HepG2 (cell line): Measurements from ENCODE around the gene USP10. TPM values are rescaled to one million over a fixed set of nuclear protein-coding genes. Genes with fewer than 3 reads are reported as not detected.

Source experiments
- ATAC-seq: fragments of 200-7000 bp; cut with Tn5 transposase; 3 replicates; pipeline ENCODE4 v1.9.1; 2020; ENCODE audit warnings: mild to moderate bottlenecking, moderate library complexity
- BruUV-seq: library from RNA; stranded (reverse); fragments of 400-500 nt; replicated peaks from 2 replicates; lab custom pipeline; 2021; lab: Mats Ljungman, UMichigan
- CTCF ChIA-PET: fragments of 300-600 bp; formaldehyde crosslinking; extraction: SDS; loops from one replicate; lab custom pipeline; 2021; ENCODE audit warnings: low total read pairs, inconsistent platforms, low intra/inter-chr PET ratio; lab: Yijun Ruan, JAX
- POLR2A ChIA-PET: fragments of 350-600 bp; sonication (Branson Sonifier 250); formaldehyde crosslinking; loops from one replicate; lab custom pipeline; 2020; ENCODE audit warnings: antibody characterized with exemption, inconsistent platforms; lab: Yijun Ruan, JAX
- DNase-seq: peaks from one replicate; pipeline ENCODE4 v3.0.0-alpha.2; 2015; ENCODE audit warnings: low spot score
- FAIRE-seq: peaks from 3 replicates; lab custom pipeline; 2011; peaks lifted over from hg19 to GRCh38; lab: Jason Lieb, UNC
- H2AFZ ChIP-seq: one replicate; pipeline ENCODE4 v1.6.1; 2011; ENCODE audit warnings: low read length, inconsistent platforms
- H3K27ac ChIP-seq: fragments of 300-600 bp; 3 replicates; pipeline ENCODE4 v1.8.0; 2011; ENCODE audit warnings: mixed run types, mild to moderate bottlenecking, mixed read lengths, low read length, inconsistent platforms; ENCODE audit not compliant: insufficient read depth; ENCODE audit errors: extremely low read length
- H3K27me3 ChIP-seq, 2 experiments: fragments of 200-600 bp in 1 of 2; 2 replicates in 1 of 2; 3 replicates in 1 of 2; pipeline versions ENCODE4 v1.6.0 to v1.8.0; 2011; ENCODE audit warnings: low read length in 2 of 2, mild to moderate bottlenecking in 2 of 2, moderate library complexity in 2 of 2, inconsistent platforms in 1 of 2; ENCODE audit not compliant: insufficient read depth in 2 of 2, control insufficient read depth in 1 of 2
- H3K36me3 ChIP-seq, 2 experiments: fragments of 200-600 bp in 1 of 2; replicated peaks in 1 of 2; 2 replicates in 1 of 2; 3 replicates in 1 of 2; pipeline versions ENCODE4 v1.5.1 to v1.8.0; 2011; ENCODE audit warnings: low read length in 2 of 2, inconsistent platforms in 1 of 2; ENCODE audit not compliant: insufficient read depth in 2 of 2, control insufficient read depth in 1 of 2
- H3K4me1 ChIP-seq: 2 replicates; pipeline ENCODE4 v1.5.1; 2012; ENCODE audit warnings: low read length, inconsistent platforms; ENCODE audit not compliant: insufficient read depth
- H3K4me2 ChIP-seq: 2 replicates; pipeline ENCODE4 v1.6.0; 2011; ENCODE audit warnings: low read depth, low read length, inconsistent platforms
- H3K4me3 ChIP-seq, 3 experiments: fragments of 200-600 bp in 1 of 3; sonication (generic), shearing (Covaris generic) in 1 of 3; replicated peaks in 1 of 3; 2 replicates each; pipeline ENCODE4 v1.5.1; 2011 to 2016; ENCODE audit warnings: low read length in 3 of 3, inconsistent platforms in 2 of 3, low read depth in 2 of 3, mild to moderate bottlenecking in 2 of 3, control low read depth in 1 of 3, mixed read lengths in 1 of 3; ENCODE audit not compliant: insufficient read depth in 1 of 3
- H3K79me2 ChIP-seq: one replicate; pipeline ENCODE4 v1.6.1; 2011; ENCODE audit warnings: low read length, inconsistent platforms; ENCODE audit not compliant: insufficient read depth
- H3K9ac ChIP-seq: 2 replicates; pipeline ENCODE4 v1.6.0; 2011; ENCODE audit warnings: mild to moderate bottlenecking, low read depth, low read length, inconsistent platforms; ENCODE audit not compliant: insufficient read depth
- H3K9me3 ChIP-seq: 2 replicates; pipeline ENCODE4 v1.5.1; 2012; ENCODE audit warnings: mild to moderate bottlenecking, low read length
- H4K20me1 ChIP-seq: 2 replicates; pipeline ENCODE4 v1.6.0; 2011; ENCODE audit warnings: inconsistent platforms, mild to moderate bottlenecking, low read length, moderate library complexity; ENCODE audit not compliant: insufficient read depth
- PAF1 ChIP-seq: IDR thresholded peaks from 2 replicates; pipeline ENCODE4 v1.6.1; 2016; ENCODE audit warnings: missing genetic modification reagents, missing compliant biosample characterization
- PPARG ChIP-seq: conservative IDR thresholded peaks from 2 replicates; pipeline ENCODE4 v1.6.1; 2016; ENCODE audit warnings: missing biosample characterization, missing genetic modification reagents
- SOX13 ChIP-seq, 3 experiments: fragments of 450-650 bp in 1 of 3; sonication (generic) in 1 of 3; formaldehyde crosslinking in 1 of 3; IDR thresholded peaks in 2 of 3; conservative IDR thresholded peaks in 1 of 3; 2 replicates each; pipeline versions ENCODE4 v1.5.0 to v1.6.1; 2016 to 2020; ENCODE audit warnings: antibody characterized with exemption in 1 of 3, mild to moderate bottlenecking in 1 of 3, missing compliant biosample characterization in 1 of 3, missing genetic modification reagents in 1 of 3, moderate library complexity in 1 of 3
- ZNF850 ChIP-seq: sonication (generic); formaldehyde crosslinking; conservative IDR thresholded peaks from 2 replicates; pipeline ENCODE4 v1.9.0; 2021; ENCODE audit warnings: mild to moderate bottlenecking, missing genetic modification reagents
- WGBS: methylation state at CpG from one replicate; pipeline ENCODE4 v1.1.6; 2017; ENCODE audit warnings: low lambda C conversion rate; 5-methylcytosine and 5-hydroxymethylcytosine counted together
- in situ Hi-C: cut with HindIII; loops from 2 replicates; pipeline ENCODE4 v1.10.0; 2017; ENCODE audit warnings: low pct_unique_long_range_greater_than_20kb; ENCODE audit not compliant: extremely low pct_ligation_motif_present
- intact Hi-C: fragments of 100-400 bp; cut with micrococcal nuclease; formaldehyde crosslinking; loops from one replicate; pipeline ENCODE4 v1.10.0; 2022; ENCODE audit not compliant: unreplicated experiment
- polyA plus RNA-seq, 8 experiments: library from polyadenylated mRNA; depleted of rRNA in 3 of 8; stranded (reverse) in 7 of 8; unstranded in 1 of 8; fragments of >200 nt; fragmentation: Illumina TruSeq in 4 of 8; extraction: Trizol in 4 of 8; gene quantifications; 2 replicates each; pipeline versions ENCODE4 v1.2.1 to v1.2.3, GENCODE V29; 2011 to 2016; ENCODE audit warnings: low read depth in 4 of 8, missing spikeins in 1 of 8, mixed read lengths in 1 of 8; ENCODE audit not compliant: insufficient read depth in 1 of 8
- total RNA-seq, 5 experiments: library from RNA; depleted of rRNA; stranded (reverse); fragments of >200 nt; fragmentation: Illumina TruSeq; extraction: Trizol; gene quantifications; 2 replicates each; pipeline ENCODE4 v1.2.3, GENCODE V29; 2016; ENCODE audit warnings: low read depth in 1 of 5
- TF ChIP-seq, protein P1 (sequence below): sonication (generic); formaldehyde crosslinking; IDR thresholded peaks from 2 replicates; pipeline ENCODE4 v1.5.1; 2020; ENCODE audit warnings: missing genetic modification reagents, mild to moderate bottlenecking, borderline replicate concordance
- TF ChIP-seq, protein P2 (sequence below): sonication (generic); formaldehyde crosslinking; IDR thresholded peaks from 2 replicates; pipeline ENCODE4 v1.5.0; 2020; ENCODE audit warnings: mild to moderate bottlenecking, missing genetic modification reagents
- TF ChIP-seq, protein P3 (sequence below): sonication (generic); formaldehyde crosslinking; IDR thresholded peaks from 2 replicates; pipeline ENCODE4 v1.5.0; 2020; ENCODE audit warnings: mild to moderate bottlenecking, missing genetic modification reagents, moderate library complexity
- TF ChIP-seq, protein P4 (sequence below): sonication (generic); formaldehyde crosslinking; IDR thresholded peaks from 2 replicates; pipeline ENCODE4 v1.4.0; 2020; ENCODE audit warnings: missing genetic modification reagents

The USP10 gene
- total and polyA plus RNA-seq, 2 of the 13 experiments (the other 11 are each of a cell fraction or from before 2014, with no cell fraction given): 79.1 to 122 TPM

DNA sequence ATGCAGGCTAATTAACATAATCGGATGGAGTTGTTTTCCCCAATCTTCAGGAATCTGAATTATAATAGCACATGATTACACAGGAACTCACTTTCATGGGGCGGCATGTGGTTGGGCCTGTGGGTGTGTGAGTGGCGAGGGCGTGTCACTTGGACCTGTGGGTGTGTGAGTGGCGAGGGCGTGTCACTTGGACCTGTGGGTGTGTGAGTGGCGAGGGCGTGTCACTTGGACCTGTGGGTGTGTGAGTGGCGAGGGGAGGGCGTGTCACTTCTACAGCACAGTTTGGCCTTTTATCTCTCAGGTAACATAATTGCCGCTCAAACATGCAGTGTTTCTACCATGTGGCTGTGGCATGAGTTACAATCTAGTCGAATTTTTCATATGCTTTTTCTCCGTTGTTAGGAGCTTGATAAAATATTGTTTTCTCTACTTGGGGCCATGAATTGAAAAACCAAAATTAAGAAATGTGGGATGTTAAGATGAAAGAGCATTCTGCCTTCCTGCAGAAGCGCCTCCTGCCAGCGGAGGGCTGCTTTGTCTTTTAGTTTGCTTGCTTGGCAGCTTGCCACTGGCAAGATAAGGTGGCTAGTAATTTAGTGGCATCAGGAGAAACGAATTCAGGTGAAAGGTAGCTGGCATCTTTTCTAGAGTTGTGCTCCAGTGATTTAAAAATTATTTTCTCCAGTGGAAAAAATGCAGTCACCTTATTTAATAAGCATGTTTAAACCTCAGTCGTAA is 36.2 kb downstream of the USP10 start:
- BruUV-seq: no TSS peak
- peaks cover 13 to 31% of the 10 kb centered on the region in 2 experiments for H3K36me3 ChIP-seq
- H2AFZ ChIP-seq: no peak overlapping the region
- H3K4me3 ChIP-seq: no peak overlapping the region
- no peak for ATAC-seq
- H3K27ac ChIP-seq: no peak overlapping the region
- ChIA-PET CTCF (interaction anchor here (4.4 kb wide), 1 partner anchor 113 kb away, joined by 37 read pairs; no protein-coding TSS in a partner anchor), POLR2A (no interaction called here)
- no peaks in the 10 kb centered on the region for H3K27me3 ChIP-seq
- intact Hi-C loops: no loop called here
- H4K20me1 ChIP-seq: peaks cover 67% of the 10 kb centered on the region
- WGBS: 91% methylated on average over 17 of the region's 17 CpGs
- peak; percentile 46 for DNase-seq
- no peak for FAIRE-seq
- TF ChIP-seq SOX13 (IDR thresholded peaks at IDR 0.05) (no peak), SOX13 (CRISPR knock-in tag; conservative IDR thresholded peaks at IDR 0.05 in 1 of 2, IDR thresholded peaks at IDR 0.05 in 1 of 2) (0 out of 4 replicates have a peak, but pooled peaks of 1 of the 2 experiments have one; percentile 7), PPARG (0 out of 2 replicates have a peak, but pooled peaks have one; percentile 59), PAF1 (CRISPR knock-in tag) (no peak), ZNF850 (no peak)
- TF ChIP-seq, protein P1, sequence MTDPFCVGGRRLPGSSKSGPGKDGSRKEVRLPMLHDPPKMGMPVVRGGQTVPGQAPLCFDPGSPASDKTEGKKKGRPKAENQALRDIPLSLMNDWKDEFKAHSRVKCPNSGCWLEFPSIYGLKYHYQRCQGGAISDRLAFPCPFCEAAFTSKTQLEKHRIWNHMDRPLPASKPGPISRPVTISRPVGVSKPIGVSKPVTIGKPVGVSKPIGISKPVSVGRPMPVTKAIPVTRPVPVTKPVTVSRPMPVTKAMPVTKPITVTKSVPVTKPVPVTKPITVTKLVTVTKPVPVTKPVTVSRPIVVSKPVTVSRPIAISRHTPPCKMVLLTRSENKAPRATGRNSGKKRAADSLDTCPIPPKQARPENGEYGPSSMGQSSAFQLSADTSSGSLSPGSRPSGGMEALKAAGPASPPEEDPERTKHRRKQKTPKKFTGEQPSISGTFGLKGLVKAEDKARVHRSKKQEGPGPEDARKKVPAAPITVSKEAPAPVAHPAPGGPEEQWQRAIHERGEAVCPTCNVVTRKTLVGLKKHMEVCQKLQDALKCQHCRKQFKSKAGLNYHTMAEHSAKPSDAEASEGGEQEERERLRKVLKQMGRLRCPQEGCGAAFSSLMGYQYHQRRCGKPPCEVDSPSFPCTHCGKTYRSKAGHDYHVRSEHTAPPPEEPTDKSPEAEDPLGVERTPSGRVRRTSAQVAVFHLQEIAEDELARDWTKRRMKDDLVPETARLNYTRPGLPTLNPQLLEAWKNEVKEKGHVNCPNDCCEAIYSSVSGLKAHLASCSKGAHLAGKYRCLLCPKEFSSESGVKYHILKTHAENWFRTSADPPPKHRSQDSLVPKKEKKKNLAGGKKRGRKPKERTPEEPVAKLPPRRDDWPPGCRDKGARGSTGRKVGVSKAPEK (CRISPR knock-in tag): no peak
- TF ChIP-seq, protein P2, sequence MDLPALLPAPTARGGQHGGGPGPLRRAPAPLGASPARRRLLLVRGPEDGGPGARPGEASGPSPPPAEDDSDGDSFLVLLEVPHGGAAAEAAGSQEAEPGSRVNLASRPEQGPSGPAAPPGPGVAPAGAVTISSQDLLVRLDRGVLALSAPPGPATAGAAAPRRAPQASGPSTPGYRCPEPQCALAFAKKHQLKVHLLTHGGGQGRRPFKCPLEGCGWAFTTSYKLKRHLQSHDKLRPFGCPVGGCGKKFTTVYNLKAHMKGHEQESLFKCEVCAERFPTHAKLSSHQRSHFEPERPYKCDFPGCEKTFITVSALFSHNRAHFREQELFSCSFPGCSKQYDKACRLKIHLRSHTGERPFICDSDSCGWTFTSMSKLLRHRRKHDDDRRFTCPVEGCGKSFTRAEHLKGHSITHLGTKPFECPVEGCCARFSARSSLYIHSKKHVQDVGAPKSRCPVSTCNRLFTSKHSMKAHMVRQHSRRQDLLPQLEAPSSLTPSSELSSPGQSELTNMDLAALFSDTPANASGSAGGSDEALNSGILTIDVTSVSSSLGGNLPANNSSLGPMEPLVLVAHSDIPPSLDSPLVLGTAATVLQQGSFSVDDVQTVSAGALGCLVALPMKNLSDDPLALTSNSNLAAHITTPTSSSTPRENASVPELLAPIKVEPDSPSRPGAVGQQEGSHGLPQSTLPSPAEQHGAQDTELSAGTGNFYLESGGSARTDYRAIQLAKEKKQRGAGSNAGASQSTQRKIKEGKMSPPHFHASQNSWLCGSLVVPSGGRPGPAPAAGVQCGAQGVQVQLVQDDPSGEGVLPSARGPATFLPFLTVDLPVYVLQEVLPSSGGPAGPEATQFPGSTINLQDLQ (CRISPR knock-in tag): no peak
- TF ChIP-seq, protein P3, sequence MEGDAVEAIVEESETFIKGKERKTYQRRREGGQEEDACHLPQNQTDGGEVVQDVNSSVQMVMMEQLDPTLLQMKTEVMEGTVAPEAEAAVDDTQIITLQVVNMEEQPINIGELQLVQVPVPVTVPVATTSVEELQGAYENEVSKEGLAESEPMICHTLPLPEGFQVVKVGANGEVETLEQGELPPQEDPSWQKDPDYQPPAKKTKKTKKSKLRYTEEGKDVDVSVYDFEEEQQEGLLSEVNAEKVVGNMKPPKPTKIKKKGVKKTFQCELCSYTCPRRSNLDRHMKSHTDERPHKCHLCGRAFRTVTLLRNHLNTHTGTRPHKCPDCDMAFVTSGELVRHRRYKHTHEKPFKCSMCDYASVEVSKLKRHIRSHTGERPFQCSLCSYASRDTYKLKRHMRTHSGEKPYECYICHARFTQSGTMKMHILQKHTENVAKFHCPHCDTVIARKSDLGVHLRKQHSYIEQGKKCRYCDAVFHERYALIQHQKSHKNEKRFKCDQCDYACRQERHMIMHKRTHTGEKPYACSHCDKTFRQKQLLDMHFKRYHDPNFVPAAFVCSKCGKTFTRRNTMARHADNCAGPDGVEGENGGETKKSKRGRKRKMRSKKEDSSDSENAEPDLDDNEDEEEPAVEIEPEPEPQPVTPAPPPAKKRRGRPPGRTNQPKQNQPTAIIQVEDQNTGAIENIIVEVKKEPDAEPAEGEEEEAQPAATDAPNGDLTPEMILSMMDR (CRISPR knock-in tag): no peak; the same call in 1 of the 2 replicates
- TF ChIP-seq, protein P4, sequence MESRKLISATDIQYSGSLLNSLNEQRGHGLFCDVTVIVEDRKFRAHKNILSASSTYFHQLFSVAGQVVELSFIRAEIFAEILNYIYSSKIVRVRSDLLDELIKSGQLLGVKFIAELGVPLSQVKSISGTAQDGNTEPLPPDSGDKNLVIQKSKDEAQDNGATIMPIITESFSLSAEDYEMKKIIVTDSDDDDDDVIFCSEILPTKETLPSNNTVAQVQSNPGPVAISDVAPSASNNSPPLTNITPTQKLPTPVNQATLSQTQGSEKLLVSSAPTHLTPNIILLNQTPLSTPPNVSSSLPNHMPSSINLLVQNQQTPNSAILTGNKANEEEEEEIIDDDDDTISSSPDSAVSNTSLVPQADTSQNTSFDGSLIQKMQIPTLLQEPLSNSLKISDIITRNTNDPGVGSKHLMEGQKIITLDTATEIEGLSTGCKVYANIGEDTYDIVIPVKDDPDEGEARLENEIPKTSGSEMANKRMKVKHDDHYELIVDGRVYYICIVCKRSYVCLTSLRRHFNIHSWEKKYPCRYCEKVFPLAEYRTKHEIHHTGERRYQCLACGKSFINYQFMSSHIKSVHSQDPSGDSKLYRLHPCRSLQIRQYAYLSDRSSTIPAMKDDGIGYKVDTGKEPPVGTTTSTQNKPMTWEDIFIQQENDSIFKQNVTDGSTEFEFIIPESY: peak; percentile 82
- no peak overlapping the region for H3K9ac ChIP-seq
- H3K4me1 ChIP-seq: peaks cover 82% of the 10 kb centered on the region
- H3K9me3 ChIP-seq: no peaks in the 10 kb centered on the region
- H3K4me2 ChIP-seq: no peak overlapping the region
- in situ Hi-C loops: no loop called here
- peaks cover 90% of the 10 kb centered on the region for H3K79me2 ChIP-seq
